ENCODE data around the gene TMEM109.

GRCh38 chr11:60934124-60934789 lies 20.3 kb downstream of the TMEM109 start:
- TF ChIP-seq POLR2A (IDR thresholded peaks at IDR 0.05; ENCODE audit: low read depth, low read length), result no peak
- TF ChIP-seq, protein P1, sequence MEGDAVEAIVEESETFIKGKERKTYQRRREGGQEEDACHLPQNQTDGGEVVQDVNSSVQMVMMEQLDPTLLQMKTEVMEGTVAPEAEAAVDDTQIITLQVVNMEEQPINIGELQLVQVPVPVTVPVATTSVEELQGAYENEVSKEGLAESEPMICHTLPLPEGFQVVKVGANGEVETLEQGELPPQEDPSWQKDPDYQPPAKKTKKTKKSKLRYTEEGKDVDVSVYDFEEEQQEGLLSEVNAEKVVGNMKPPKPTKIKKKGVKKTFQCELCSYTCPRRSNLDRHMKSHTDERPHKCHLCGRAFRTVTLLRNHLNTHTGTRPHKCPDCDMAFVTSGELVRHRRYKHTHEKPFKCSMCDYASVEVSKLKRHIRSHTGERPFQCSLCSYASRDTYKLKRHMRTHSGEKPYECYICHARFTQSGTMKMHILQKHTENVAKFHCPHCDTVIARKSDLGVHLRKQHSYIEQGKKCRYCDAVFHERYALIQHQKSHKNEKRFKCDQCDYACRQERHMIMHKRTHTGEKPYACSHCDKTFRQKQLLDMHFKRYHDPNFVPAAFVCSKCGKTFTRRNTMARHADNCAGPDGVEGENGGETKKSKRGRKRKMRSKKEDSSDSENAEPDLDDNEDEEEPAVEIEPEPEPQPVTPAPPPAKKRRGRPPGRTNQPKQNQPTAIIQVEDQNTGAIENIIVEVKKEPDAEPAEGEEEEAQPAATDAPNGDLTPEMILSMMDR (conservative IDR thresholded peaks at IDR 0.05; ENCODE audit: low read depth, low read length), result no peak
